ENCODE measurements around the gene IGSF3.
"Not testable (repeated sequence)": the region's sequence is repeated elsewhere in the genome, so short reads cannot be mapped to it uniquely, and the experiment has no call there.

IGSF3 gene

GRCh38 chr1:116626915-116627314 is 40.6 kb downstream of the IGSF3 start:
- 89% methylated on average over 7 of the region's 7 CpGs for WGBS
- H3K9me3 ChIP-seq (ENCODE audit: insufficient read depth, low read depth, low read length); H3K27me3 ChIP-seq (ENCODE audit: insufficient read depth, low read length); H3K27ac ChIP-seq (ENCODE audit: low read depth, low read length); H3K36me3 ChIP-seq (ENCODE audit: insufficient read depth, low read length); H3K4me3 ChIP-seq (ENCODE audit: low read length); H3K9ac ChIP-seq (ENCODE audit: low read depth, low read length): not testable (repeated sequence)
- H3K4me1 ChIP-seq (ENCODE audit: insufficient read depth, low read length): peaks cover 19% of the 10 kb centered on the region

- not testable (repeated sequence) for H3K27ac ChIP-seq (ENCODE audit: low read depth, low read length); H3K36me3 ChIP-seq (ENCODE audit: insufficient read depth, low read length); H3K27me3 ChIP-seq (ENCODE audit: insufficient read depth, low read length); H3K9me3 ChIP-seq (ENCODE audit: insufficient read depth, low read depth, low read length); H3K4me3 ChIP-seq (ENCODE audit: low read length); H3K9ac ChIP-seq (ENCODE audit: low read depth, low read length)
- peaks cover 19% of the 10 kb centered on the region for H3K4me1 ChIP-seq (ENCODE audit: insufficient read depth, low read length)
- 88% methylated on average over 5 of the region's 5 CpGs for WGBS
Measured at GRCh38 chr1:116625155-116625554, 42.4 kb downstream of the IGSF3 start.

- Histone ChIP-seq H3K27me3 (ENCODE audit: insufficient read depth, low read length) (no peaks in the 10 kb centered on the region), H3K4me1 (ENCODE audit: insufficient read depth, low read length) (peaks cover 18% of the 10 kb centered on the region), H3K36me3 (ENCODE audit: insufficient read depth, low read length) (no peaks in the 10 kb centered on the region), H3K4me3 (ENCODE audit: low read length) (no peak overlapping the region), H3K9ac (ENCODE audit: low read depth, low read length) (no peak overlapping the region), H3K9me3 (ENCODE audit: insufficient read depth, low read depth, low read length) (no peaks in the 10 kb centered on the region), H3K27ac (ENCODE audit: low read depth, low read length) (no peak overlapping the region)
- WGBS: 95% methylated on average over 6 of the region's 7 CpGs
Measured at GRCh38 chr1:116624040-116624439, 43.5 kb downstream of the IGSF3 start.

- H3K27ac ChIP-seq (ENCODE audit: low read depth, low read length); H3K9me3 ChIP-seq (ENCODE audit: insufficient read depth, low read depth, low read length); H3K9ac ChIP-seq (ENCODE audit: low read depth, low read length); H3K4me3 ChIP-seq (ENCODE audit: low read length); H3K27me3 ChIP-seq (ENCODE audit: insufficient read depth, low read length); H3K36me3 ChIP-seq (ENCODE audit: insufficient read depth, low read length): not testable (repeated sequence)
- WGBS: 91% methylated on average over 1 of the region's 2 CpGs
- peaks cover 18% of the 10 kb centered on the region for H3K4me1 ChIP-seq (ENCODE audit: insufficient read depth, low read length)
Measured at GRCh38 chr1:116622496-116622895, 45.0 kb downstream of the IGSF3 start.

GRCh38 chr1:116621756-116622155 is 45.8 kb downstream of the IGSF3 start:
- not testable (repeated sequence) for H3K9me3 ChIP-seq (ENCODE audit: insufficient read depth, low read depth, low read length); H3K9ac ChIP-seq (ENCODE audit: low read depth, low read length); H3K4me3 ChIP-seq (ENCODE audit: low read length); H3K27ac ChIP-seq (ENCODE audit: low read depth, low read length); H3K36me3 ChIP-seq (ENCODE audit: insufficient read depth, low read length); H3K27me3 ChIP-seq (ENCODE audit: insufficient read depth, low read length)
- WGBS: 95% methylated on average over 2 of the region's 2 CpGs
- H3K4me1 ChIP-seq (ENCODE audit: insufficient read depth, low read length): peaks cover 12% of the 10 kb centered on the region; the same call in 1 of the 2 replicates

GRCh38 chr1:116620392-116620791 is 47.1 kb downstream of the IGSF3 start:
- not testable (repeated sequence) for H3K27ac ChIP-seq (ENCODE audit: low read depth, low read length); H3K9me3 ChIP-seq (ENCODE audit: insufficient read depth, low read depth, low read length); H3K9ac ChIP-seq (ENCODE audit: low read depth, low read length); H3K36me3 ChIP-seq (ENCODE audit: insufficient read depth, low read length); H3K4me3 ChIP-seq (ENCODE audit: low read length); H3K27me3 ChIP-seq (ENCODE audit: insufficient read depth, low read length)
- peaks cover 12% of the 10 kb centered on the region; the same call in 1 of the 2 replicates for H3K4me1 ChIP-seq (ENCODE audit: insufficient read depth, low read length)
- WGBS: 100% methylated on average over 2 of the region's 3 CpGs

GRCh38 chr1:116619106-116619505 is 48.4 kb downstream of the IGSF3 start:
- H3K4me1 ChIP-seq (ENCODE audit: insufficient read depth, low read length): peaks cover 15% of the 10 kb centered on the region; the same call in 1 of the 2 replicates
- not testable (repeated sequence) for H3K36me3 ChIP-seq (ENCODE audit: insufficient read depth, low read length); H3K9me3 ChIP-seq (ENCODE audit: insufficient read depth, low read depth, low read length); H3K27me3 ChIP-seq (ENCODE audit: insufficient read depth, low read length); H3K27ac ChIP-seq (ENCODE audit: low read depth, low read length); H3K9ac ChIP-seq (ENCODE audit: low read depth, low read length); H3K4me3 ChIP-seq (ENCODE audit: low read length)
- 46% methylated on average over 4 of the region's 4 CpGs for WGBS

GRCh38 chr1:116617808-116618207 is 49.7 kb downstream of the IGSF3 start:
- WGBS: 93% methylated on average over 5 of the region's 5 CpGs
- peaks cover 16% of the 10 kb centered on the region; the same call in 1 of the 2 replicates for H3K4me1 ChIP-seq (ENCODE audit: insufficient read depth, low read length)

GRCh38 chr1:116613825-116614224 is 53.7 kb downstream of the IGSF3 start:
- not testable (repeated sequence) for H3K27me3 ChIP-seq (ENCODE audit: insufficient read depth, low read length); H3K27ac ChIP-seq (ENCODE audit: low read depth, low read length); H3K9me3 ChIP-seq (ENCODE audit: insufficient read depth, low read depth, low read length); H3K4me3 ChIP-seq (ENCODE audit: low read length); H3K36me3 ChIP-seq (ENCODE audit: insufficient read depth, low read length); H3K9ac ChIP-seq (ENCODE audit: low read depth, low read length); H3K4me1 ChIP-seq (ENCODE audit: insufficient read depth, low read length)
- 94% methylated on average over 13 of the region's 13 CpGs for WGBS

More at GRCh38 chr1:116617808-116618207, 49.7 kb downstream of the IGSF3 start:
- not testable (repeated sequence) for H3K27me3 ChIP-seq (ENCODE audit: insufficient read depth, low read length); H3K4me3 ChIP-seq (ENCODE audit: low read length); H3K36me3 ChIP-seq (ENCODE audit: insufficient read depth, low read length); H3K27ac ChIP-seq (ENCODE audit: low read depth, low read length); H3K9me3 ChIP-seq (ENCODE audit: insufficient read depth, low read depth, low read length); H3K9ac ChIP-seq (ENCODE audit: low read depth, low read length)

- not testable (repeated sequence) for H3K27me3 ChIP-seq (ENCODE audit: insufficient read depth, low read length); H3K27ac ChIP-seq (ENCODE audit: low read depth, low read length); H3K9ac ChIP-seq (ENCODE audit: low read depth, low read length); H3K36me3 ChIP-seq (ENCODE audit: insufficient read depth, low read length); H3K4me3 ChIP-seq (ENCODE audit: low read length); H3K9me3 ChIP-seq (ENCODE audit: insufficient read depth, low read depth, low read length)
- WGBS: 87% methylated on average over 6 of the region's 6 CpGs
- peaks cover 10% of the 10 kb centered on the region; the same call in 1 of the 2 replicates for H3K4me1 ChIP-seq (ENCODE audit: insufficient read depth, low read length)
Measured at GRCh38 chr1:116609801-116610371, 57.6 kb downstream of the IGSF3 start.

- not testable (repeated sequence) for H3K36me3 ChIP-seq (ENCODE audit: insufficient read depth, low read length); H3K4me3 ChIP-seq (ENCODE audit: low read length); H3K4me1 ChIP-seq (ENCODE audit: insufficient read depth, low read length); H3K9me3 ChIP-seq (ENCODE audit: insufficient read depth, low read depth, low read length); H3K27me3 ChIP-seq (ENCODE audit: insufficient read depth, low read length); H3K27ac ChIP-seq (ENCODE audit: low read depth, low read length); H3K9ac ChIP-seq (ENCODE audit: low read depth, low read length)
- 100% methylated on average over 2 of the region's 2 CpGs for WGBS
Measured at GRCh38 chr1:116608841-116609240, 58.7 kb downstream of the IGSF3 start.

GRCh38 chr1:116608151-116608550 is 59.4 kb downstream of the IGSF3 start:
- H3K9ac ChIP-seq (ENCODE audit: low read depth, low read length); H3K4me3 ChIP-seq (ENCODE audit: low read length); H3K4me1 ChIP-seq (ENCODE audit: insufficient read depth, low read length); H3K36me3 ChIP-seq (ENCODE audit: insufficient read depth, low read length); H3K27me3 ChIP-seq (ENCODE audit: insufficient read depth, low read length); H3K27ac ChIP-seq (ENCODE audit: low read depth, low read length); H3K9me3 ChIP-seq (ENCODE audit: insufficient read depth, low read depth, low read length): not testable (repeated sequence)
- WGBS: 89% methylated on average over 11 of the region's 12 CpGs
